ENCODE results near the gene CYB5R4.

The CYB5R4 gene
- 33.0 to 38.4 (median 37.4) reads per million in 3 donors for total RNA-seq

- H3K36me3 ChIP-seq (ENCODE audit: control insufficient read depth, insufficient read depth, low read length): peaks cover under 1% of the 10 kb centered on the region
- DNase-seq: peak; percentile 83 to 90 (median 88)
- peaks cover 2% of the 10 kb centered on the region for H3K27me3 ChIP-seq (replicated peaks; ENCODE audit: control insufficient read depth, insufficient read depth, low read length, poor library complexity, severe bottlenecking)
- peak within 1 kb of the TSS; percentile 70 for H3K27ac ChIP-seq (ENCODE audit: insufficient read depth, low read length, poor library complexity, severe bottlenecking)
- H3K4me1 ChIP-seq (ENCODE audit: control insufficient read depth, insufficient read depth, low read length, poor library complexity, severe bottlenecking): peaks cover 18% of the 10 kb centered on the region
- H3K9me3 ChIP-seq (ENCODE audit: control insufficient read depth, low read length): no peaks in the 10 kb centered on the region
- peak within 1 kb of the TSS; percentile 83 for H3K4me3 ChIP-seq (ENCODE audit: insufficient read depth, low read depth, low read length, poor library complexity, severe bottlenecking)
Observed at GRCh38 chr6:83859410-83860358, at the start of gene CYB5R4. CYB5R4 (plus strand) TSS chr6:83859689; CDS start chr6:83859783, 94 bp downstream.

- H3K4me3 ChIP-seq (ENCODE audit: insufficient read depth, low read depth, low read length, poor library complexity, severe bottlenecking): no peak overlapping the region
- H3K4me1 ChIP-seq (ENCODE audit: control insufficient read depth, insufficient read depth, low read length, poor library complexity, severe bottlenecking): no peaks in the 10 kb centered on the region
- no peaks in the 10 kb centered on the region for H3K36me3 ChIP-seq (ENCODE audit: control insufficient read depth, insufficient read depth, low read length)
- no peak for DNase-seq
- H3K27me3 ChIP-seq (replicated peaks; ENCODE audit: control insufficient read depth, insufficient read depth, low read length, poor library complexity, severe bottlenecking): no peaks in the 10 kb centered on the region
- H3K27ac ChIP-seq (ENCODE audit: insufficient read depth, low read length, poor library complexity, severe bottlenecking): no peak overlapping the region
- no peaks in the 10 kb centered on the region for H3K9me3 ChIP-seq (ENCODE audit: control insufficient read depth, low read length)
Observed at GRCh38 chr6:83812595-83812994, 46.9 kb upstream of the CYB5R4 start.

GRCh38 chr6:83815631-83816272, 43.7 kb upstream of the CYB5R4 start:
- DNase-seq: no peak

GRCh38 chr6:83822629-83823169, 36.8 kb upstream of the CYB5R4 start:
- H3K27ac ChIP-seq (ENCODE audit: insufficient read depth, low read length, poor library complexity, severe bottlenecking): no peak overlapping the region
- H3K27me3 ChIP-seq (replicated peaks; ENCODE audit: control insufficient read depth, insufficient read depth, low read length, poor library complexity, severe bottlenecking): no peaks in the 10 kb centered on the region
- H3K4me3 ChIP-seq (ENCODE audit: insufficient read depth, low read depth, low read length, poor library complexity, severe bottlenecking): no peak overlapping the region
- no peaks in the 10 kb centered on the region for H3K9me3 ChIP-seq (ENCODE audit: control insufficient read depth, low read length)
- no peak for DNase-seq
- no peaks in the 10 kb centered on the region for H3K4me1 ChIP-seq (ENCODE audit: control insufficient read depth, insufficient read depth, low read length, poor library complexity, severe bottlenecking)
- no peaks in the 10 kb centered on the region for H3K36me3 ChIP-seq (ENCODE audit: control insufficient read depth, insufficient read depth, low read length)

More at GRCh38 chr6:83815631-83816272, 43.7 kb upstream of the CYB5R4 start:
- no peaks in the 10 kb centered on the region for H3K27me3 ChIP-seq (replicated peaks; ENCODE audit: control insufficient read depth, insufficient read depth, low read length, poor library complexity, severe bottlenecking)
- H3K27ac ChIP-seq (ENCODE audit: insufficient read depth, low read length, poor library complexity, severe bottlenecking): no peak overlapping the region
- H3K4me3 ChIP-seq (ENCODE audit: insufficient read depth, low read depth, low read length, poor library complexity, severe bottlenecking): no peak overlapping the region
- H3K4me1 ChIP-seq (ENCODE audit: control insufficient read depth, insufficient read depth, low read length, poor library complexity, severe bottlenecking): no peaks in the 10 kb centered on the region
- H3K9me3 ChIP-seq (ENCODE audit: control insufficient read depth, low read length): no peaks in the 10 kb centered on the region
- no peaks in the 10 kb centered on the region for H3K36me3 ChIP-seq (ENCODE audit: control insufficient read depth, insufficient read depth, low read length)

GRCh38 chr6:83824388-83824801, 35.1 kb upstream of the CYB5R4 start:
- Histone ChIP-seq H3K36me3 (ENCODE audit: control insufficient read depth, insufficient read depth, low read length) (no peaks in the 10 kb centered on the region), H3K9me3 (ENCODE audit: control insufficient read depth, low read length) (no peaks in the 10 kb centered on the region), H3K27ac (ENCODE audit: insufficient read depth, low read length, poor library complexity, severe bottlenecking) (no peak overlapping the region), H3K27me3 (replicated peaks; ENCODE audit: control insufficient read depth, insufficient read depth, low read length, poor library complexity, severe bottlenecking) (no peaks in the 10 kb centered on the region), H3K4me3 (ENCODE audit: insufficient read depth, low read depth, low read length, poor library complexity, severe bottlenecking) (no peak overlapping the region), H3K4me1 (ENCODE audit: control insufficient read depth, insufficient read depth, low read length, poor library complexity, severe bottlenecking) (no peaks in the 10 kb centered on the region)
- DNase-seq: no peak

- no peaks in the 10 kb centered on the region for H3K27me3 ChIP-seq (replicated peaks; ENCODE audit: control insufficient read depth, insufficient read depth, low read length, poor library complexity, severe bottlenecking)
- H3K36me3 ChIP-seq (ENCODE audit: control insufficient read depth, insufficient read depth, low read length): no peaks in the 10 kb centered on the region
- H3K4me1 ChIP-seq (ENCODE audit: control insufficient read depth, insufficient read depth, low read length, poor library complexity, severe bottlenecking): no peaks in the 10 kb centered on the region
- no peak overlapping the region for H3K27ac ChIP-seq (ENCODE audit: insufficient read depth, low read length, poor library complexity, severe bottlenecking)
- H3K9me3 ChIP-seq (ENCODE audit: control insufficient read depth, low read length): no peaks in the 10 kb centered on the region
- no peak overlapping the region for H3K4me3 ChIP-seq (ENCODE audit: insufficient read depth, low read depth, low read length, poor library complexity, severe bottlenecking)
- no peak for DNase-seq
Observed at GRCh38 chr6:83824831-83825230, 34.7 kb upstream of the CYB5R4 start.

GRCh38 chr6:83827050-83827449, 32.4 kb upstream of the CYB5R4 start:
- H3K27ac ChIP-seq (ENCODE audit: insufficient read depth, low read length, poor library complexity, severe bottlenecking): no peak overlapping the region
- no peaks in the 10 kb centered on the region for H3K27me3 ChIP-seq (replicated peaks; ENCODE audit: control insufficient read depth, insufficient read depth, low read length, poor library complexity, severe bottlenecking)
- no peak for DNase-seq
- no peaks in the 10 kb centered on the region for H3K36me3 ChIP-seq (ENCODE audit: control insufficient read depth, insufficient read depth, low read length)
- no peak overlapping the region for H3K4me3 ChIP-seq (ENCODE audit: insufficient read depth, low read depth, low read length, poor library complexity, severe bottlenecking)
- no peaks in the 10 kb centered on the region for H3K4me1 ChIP-seq (ENCODE audit: control insufficient read depth, insufficient read depth, low read length, poor library complexity, severe bottlenecking)
- no peaks in the 10 kb centered on the region for H3K9me3 ChIP-seq (ENCODE audit: control insufficient read depth, low read length)

GRCh38 chr6:83838727-83839126, 20.8 kb upstream of the CYB5R4 start:
- Histone ChIP-seq H3K36me3 (ENCODE audit: control insufficient read depth, insufficient read depth, low read length) (no peaks in the 10 kb centered on the region), H3K27ac (ENCODE audit: insufficient read depth, low read length, poor library complexity, severe bottlenecking) (no peak overlapping the region), H3K27me3 (replicated peaks; ENCODE audit: control insufficient read depth, insufficient read depth, low read length, poor library complexity, severe bottlenecking) (no peaks in the 10 kb centered on the region), H3K4me3 (ENCODE audit: insufficient read depth, low read depth, low read length, poor library complexity, severe bottlenecking) (no peak overlapping the region), H3K9me3 (ENCODE audit: control insufficient read depth, low read length) (no peaks in the 10 kb centered on the region), H3K4me1 (ENCODE audit: control insufficient read depth, insufficient read depth, low read length, poor library complexity, severe bottlenecking) (no peaks in the 10 kb centered on the region)
- no peak for DNase-seq

GRCh38 chr6:83844170-83844569, 15.3 kb upstream of the CYB5R4 start:
- Histone ChIP-seq H3K27ac (ENCODE audit: insufficient read depth, low read length, poor library complexity, severe bottlenecking) (no peak overlapping the region), H3K27me3 (replicated peaks; ENCODE audit: control insufficient read depth, insufficient read depth, low read length, poor library complexity, severe bottlenecking) (no peaks in the 10 kb centered on the region), H3K4me1 (ENCODE audit: control insufficient read depth, insufficient read depth, low read length, poor library complexity, severe bottlenecking) (no peaks in the 10 kb centered on the region), H3K36me3 (ENCODE audit: control insufficient read depth, insufficient read depth, low read length) (no peaks in the 10 kb centered on the region), H3K4me3 (ENCODE audit: insufficient read depth, low read depth, low read length, poor library complexity, severe bottlenecking) (no peak overlapping the region), H3K9me3 (ENCODE audit: control insufficient read depth, low read length) (no peaks in the 10 kb centered on the region)
- DNase-seq: no peak

- Histone ChIP-seq H3K9me3 (ENCODE audit: control insufficient read depth, low read length) (no peaks in the 10 kb centered on the region), H3K27ac (ENCODE audit: insufficient read depth, low read length, poor library complexity, severe bottlenecking) (no peak overlapping the region), H3K4me1 (ENCODE audit: control insufficient read depth, insufficient read depth, low read length, poor library complexity, severe bottlenecking) (no peaks in the 10 kb centered on the region), H3K27me3 (replicated peaks; ENCODE audit: control insufficient read depth, insufficient read depth, low read length, poor library complexity, severe bottlenecking) (no peaks in the 10 kb centered on the region), H3K4me3 (ENCODE audit: insufficient read depth, low read depth, low read length, poor library complexity, severe bottlenecking) (no peak overlapping the region), H3K36me3 (ENCODE audit: control insufficient read depth, insufficient read depth, low read length) (no peaks in the 10 kb centered on the region)
- DNase-seq: no peak
Observed at GRCh38 chr6:83846291-83846690, 13.2 kb upstream of the CYB5R4 start.

All from effector memory CD4-positive, alpha-beta T cell (primary cell).